ENCODE results near the gene KRT35.

GRCh38 chr17:41528959-41529353, 48.0 kb upstream of the KRT35 start:
- TF ChIP-seq CTCF (IDR thresholded peaks at IDR 0.05; ENCODE audit: low read depth, low read length) (no peak), MAX (IDR thresholded peaks at IDR 0.05; ENCODE audit: low read depth, low read length) (no peak), MYC (IDR thresholded peaks at IDR 0.05; ENCODE audit: low read depth, low read length) (no peak)

Measured in NB4 (cell line).